NCI-H2227 (cell line): ENCODE measurements around the gene SLC10A7.

ENCODE experiments used
- DNase-seq: peaks from one replicate; lab custom pipeline; 2025; ENCODE audit not compliant: unreplicated experiment; lab: John Stamatoyannopoulos, UW

SLC10A7 gene

DNA sequence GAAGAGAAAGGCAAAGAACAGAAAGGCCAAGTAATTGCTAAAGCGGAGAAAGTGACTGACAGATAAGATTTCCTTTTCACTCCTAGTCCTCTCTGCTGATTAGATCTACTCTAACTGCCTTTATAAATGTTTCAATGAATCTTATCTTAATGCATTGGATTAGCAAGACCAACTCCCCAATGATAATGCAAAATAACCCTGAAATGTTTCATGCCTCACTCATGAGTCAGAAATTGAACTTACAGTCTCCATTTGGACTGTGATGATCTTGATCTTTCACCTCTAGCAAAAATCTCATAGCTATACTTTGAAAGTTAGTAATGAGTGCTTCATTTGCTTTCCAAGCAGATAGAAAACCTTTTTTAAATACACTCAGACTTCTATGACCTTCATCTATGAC, 26.5 kb downstream of the SLC10A7 start:
- DNase-seq: no peak

DNA sequence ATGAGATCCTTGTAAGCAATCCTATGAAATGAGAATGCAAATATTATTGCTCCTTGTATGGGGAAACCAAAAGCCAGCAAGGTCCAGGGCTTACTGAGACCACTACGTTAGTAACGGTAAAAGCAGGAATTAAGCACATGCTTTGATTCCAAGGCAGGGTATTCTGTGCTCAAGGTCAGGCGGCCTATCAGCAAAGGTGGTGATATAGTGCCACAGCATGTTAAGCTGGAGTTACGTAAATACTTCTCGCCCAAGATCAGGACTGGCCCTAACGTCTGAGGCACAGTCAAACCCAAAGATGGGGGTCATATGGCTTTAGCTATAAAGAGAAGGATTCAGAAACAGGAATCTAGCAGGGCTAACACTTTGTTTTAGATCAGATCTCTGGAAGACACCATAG, 27.6 kb downstream of the SLC10A7 start:
- DNase-seq: no peak

DNA sequence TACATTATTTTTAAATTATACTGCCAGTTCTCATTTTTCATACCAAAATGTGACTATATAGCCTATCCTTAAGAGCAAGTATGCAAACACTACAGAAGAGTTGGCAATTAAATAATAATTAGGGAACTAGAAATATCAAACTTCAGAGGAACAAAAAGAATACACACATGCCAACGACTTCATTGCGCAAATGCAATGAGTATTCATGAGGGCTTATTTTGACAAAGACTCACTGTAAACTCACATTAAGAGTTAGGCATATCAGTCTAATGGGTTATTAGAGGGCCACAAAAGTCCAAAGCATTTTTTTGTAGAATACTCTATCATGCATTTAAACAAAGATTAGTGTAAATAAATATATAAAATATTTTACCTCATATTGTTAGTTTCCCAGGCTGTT, 31.6 kb downstream of the SLC10A7 start:
- DNase-seq: no peak

DNA sequence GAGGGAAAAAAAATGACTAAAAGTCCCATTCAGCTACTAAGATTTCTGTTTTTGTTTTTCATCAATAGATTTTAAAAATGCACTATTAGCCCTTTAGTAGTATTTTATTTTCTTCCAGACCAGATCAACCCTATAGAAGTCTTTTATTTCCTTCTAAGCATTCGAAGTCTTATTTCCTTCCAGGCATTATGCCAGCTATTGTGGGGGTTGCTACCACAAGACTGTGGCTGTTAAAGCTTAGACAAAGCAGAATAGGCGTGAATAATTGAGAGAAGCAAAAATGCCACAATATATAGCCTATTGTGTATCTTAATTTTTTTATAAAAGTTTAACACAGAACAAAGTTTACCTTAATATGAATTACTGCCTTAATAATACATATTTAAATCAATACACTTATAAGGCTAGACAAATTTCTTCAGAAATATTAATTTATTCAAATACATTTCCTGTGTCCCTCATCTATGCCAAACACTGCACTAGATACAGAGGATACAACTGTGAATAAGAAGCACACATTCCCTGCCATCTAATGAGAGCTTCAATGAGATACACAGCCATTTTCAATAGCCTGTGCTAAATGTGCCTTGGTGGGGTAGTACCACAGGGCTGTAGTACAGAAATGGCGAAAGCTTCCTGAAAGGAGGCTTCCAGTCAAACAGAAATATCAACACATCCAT, 33.1 kb downstream of the SLC10A7 start:
- no peak for DNase-seq

DNA sequence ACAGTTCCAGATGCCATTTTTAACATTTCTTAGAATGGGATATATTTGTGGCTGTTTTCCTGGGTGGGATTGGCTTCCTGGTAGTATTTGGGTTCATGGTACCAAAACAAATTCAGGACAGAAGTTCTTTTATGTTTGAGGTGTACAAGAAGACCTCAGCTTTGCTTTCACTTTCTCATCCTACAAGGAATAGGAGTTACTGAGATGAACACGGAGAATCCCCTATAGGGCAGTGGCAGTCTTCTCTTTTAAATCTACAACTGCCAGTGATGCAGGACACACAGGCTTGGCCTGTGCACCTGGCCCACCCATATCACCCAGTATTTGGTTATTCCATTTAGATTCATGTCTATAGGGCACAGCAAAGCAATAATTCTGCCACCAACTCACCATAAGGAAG, 35.2 kb downstream of the SLC10A7 start:
- DNase-seq: no peak

DNA sequence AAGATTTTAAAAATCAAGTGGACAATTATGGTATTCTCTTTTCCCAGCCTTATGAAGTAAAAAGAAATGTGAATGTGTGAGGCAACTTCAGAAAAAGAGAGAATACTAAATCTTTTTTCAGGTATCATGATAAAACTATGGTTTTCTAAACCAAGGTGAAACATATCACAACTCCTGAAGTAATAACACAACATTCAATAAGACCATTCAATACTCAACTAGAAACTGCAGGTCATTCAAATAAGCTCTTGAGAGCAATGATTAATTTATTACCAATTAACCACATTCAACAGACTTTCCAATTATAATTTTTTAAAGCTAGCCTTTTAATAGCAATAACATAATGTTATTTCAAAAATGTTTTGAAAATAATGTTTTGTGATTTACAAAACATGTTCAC, 35.8 kb downstream of the SLC10A7 start:
- DNase-seq: no peak

DNA sequence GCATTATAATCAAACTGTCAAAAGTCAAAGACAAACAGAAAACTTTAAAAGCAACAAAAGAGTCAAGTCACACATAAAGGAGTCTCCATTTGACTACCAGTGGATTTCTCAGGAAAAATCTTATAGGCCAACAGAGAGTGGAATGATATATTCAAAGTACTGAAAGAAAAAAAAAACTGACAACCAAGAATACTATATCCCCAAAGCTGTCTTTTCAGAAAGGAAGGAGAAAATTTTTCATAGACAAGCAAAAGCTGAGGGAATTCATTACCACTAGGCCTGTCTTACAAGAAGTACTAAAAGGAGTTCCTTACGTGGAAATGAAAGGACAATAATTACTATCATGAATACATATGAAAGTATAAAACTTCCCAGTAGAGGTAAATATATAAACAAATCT, 39.0 kb downstream of the SLC10A7 start:
- DNase-seq: no peak

DNA sequence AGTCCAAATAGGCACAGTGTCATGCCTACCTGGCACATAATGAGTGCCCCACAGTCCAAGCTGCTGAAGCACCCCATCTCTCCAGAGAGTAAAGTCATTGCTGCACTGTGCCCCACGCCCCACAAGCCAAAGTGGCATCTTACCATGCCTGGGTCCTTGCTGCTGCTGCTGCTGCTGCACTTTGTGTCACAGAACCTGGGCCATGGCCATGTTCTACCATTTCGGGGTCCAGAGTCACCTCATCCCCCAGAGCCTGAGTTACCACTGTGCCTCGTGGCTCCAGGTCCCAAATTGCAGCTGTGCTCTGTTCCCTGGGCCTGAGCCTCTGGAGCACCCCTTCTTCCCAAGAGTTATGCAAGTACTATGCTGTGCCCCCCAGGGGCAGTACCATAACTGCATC, 40.5 kb downstream of the SLC10A7 start:
- DNase-seq: no peak

DNA sequence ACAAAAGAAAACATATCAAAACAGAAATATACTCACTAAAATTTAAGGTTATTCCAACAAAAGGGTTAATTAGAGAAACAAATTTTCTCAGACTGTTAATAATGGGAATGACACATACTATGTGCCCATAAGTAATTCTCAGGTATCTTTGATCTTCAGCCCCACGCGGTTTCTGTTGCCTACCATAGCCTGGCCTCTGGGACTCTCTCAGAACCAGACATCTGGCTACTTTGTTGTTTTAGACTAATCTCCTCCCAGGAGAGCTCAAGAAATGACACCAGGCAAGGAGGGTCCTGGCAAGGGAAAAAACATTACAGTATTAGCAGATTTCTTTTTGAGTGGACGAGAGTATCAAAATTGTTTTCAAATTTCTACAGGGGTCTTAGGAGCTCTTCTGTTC, 43.7 kb downstream of the SLC10A7 start:
- no peak for DNase-seq

DNA sequence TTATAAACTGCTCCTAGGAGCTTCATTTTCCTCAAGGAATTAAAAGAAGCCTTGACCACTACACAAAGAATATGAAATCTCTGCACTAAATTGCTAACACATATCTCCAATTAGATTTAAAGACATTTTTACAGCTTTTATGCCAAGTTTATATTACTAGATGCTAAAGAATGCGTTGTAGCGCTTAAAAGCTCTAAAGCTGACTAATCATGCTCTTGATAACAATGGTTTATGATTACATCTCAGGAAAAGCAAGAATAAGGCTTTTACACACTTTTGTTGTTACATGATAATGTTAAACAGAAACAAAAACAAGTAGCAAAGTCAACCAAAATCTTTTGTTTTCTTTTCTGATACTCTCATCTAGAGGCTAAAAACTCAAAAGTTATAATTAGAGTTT, 44.7 kb downstream of the SLC10A7 start:
- DNase-seq: no peak

DNA sequence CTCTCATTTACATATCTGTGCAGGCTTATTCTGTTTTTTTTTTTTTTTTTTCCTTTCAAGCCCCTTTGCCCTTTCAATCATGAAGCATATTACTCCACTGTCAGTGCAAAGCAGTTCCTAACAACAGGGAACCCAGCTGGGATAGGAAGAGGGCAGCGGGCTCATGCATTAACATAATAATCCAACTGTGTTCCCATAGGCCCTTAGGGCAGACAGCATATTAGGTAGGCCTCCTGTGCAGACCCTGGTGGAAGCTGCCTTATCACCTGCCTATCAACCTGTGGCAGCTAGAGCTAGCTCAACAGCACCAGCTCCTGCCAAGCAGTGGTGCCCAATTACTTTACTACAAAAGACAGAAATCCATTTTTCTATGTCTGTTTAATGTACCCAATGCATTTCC, 49.3 kb downstream of the SLC10A7 start:
- DNase-seq: no peak

DNA sequence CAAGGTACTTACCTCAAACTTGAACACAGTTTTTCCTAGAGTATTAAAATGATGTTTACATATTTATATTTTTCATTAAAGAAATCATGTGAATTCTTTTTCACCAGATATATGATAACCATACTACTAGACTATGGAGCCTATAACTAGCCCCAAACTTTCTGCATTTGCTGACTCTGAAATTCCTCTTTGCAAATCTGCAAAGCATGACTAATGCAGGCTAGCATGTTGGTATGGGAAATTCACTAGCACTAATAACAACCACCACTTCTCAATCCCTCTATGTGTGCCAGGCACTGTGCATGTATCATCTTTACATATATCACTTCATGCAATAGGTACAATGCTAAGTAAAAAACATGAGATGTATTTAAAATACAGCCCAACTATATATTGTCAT, 51.1 kb downstream of the SLC10A7 start:
- DNase-seq: no peak

DNA sequence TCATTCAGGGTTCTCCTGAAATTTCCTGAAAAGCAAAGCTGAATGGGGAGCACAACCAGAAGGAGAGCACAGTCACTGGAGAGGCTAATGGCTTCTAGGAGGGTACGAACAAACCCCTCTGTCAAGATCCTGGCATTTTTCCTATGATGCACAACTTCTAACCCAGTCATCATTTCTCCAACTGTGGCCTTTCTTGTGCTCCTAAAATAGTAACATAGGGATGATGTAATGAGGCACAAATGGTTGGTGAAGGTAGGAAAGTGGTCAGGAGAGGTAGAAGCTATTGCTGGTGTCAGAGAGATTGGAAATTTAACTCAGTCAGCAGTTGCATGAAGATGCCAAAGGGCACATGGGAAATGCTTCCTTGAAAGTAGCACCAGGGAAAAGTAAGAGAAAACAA, 52.7 kb downstream of the SLC10A7 start:
- DNase-seq: no peak

DNA sequence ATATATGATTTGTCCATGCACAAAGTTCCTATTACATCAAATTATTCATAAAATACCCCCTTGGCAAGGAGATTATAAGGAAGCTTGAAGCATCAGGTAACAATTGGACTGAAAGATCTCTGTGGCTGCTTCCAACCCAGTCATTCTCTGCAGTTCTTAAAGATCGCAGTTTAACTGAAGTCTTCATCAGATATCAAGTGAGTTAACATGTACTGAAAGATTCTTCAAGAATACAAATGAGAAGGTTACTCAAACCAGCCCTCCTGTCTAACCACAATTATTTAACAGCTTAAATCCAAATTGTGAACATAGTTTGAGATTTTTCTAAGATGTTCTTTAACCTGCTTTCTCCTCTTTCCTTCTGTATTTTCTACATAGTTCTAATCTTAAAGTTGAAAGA, 56.1 kb downstream of the SLC10A7 start:
- no peak for DNase-seq

DNA sequence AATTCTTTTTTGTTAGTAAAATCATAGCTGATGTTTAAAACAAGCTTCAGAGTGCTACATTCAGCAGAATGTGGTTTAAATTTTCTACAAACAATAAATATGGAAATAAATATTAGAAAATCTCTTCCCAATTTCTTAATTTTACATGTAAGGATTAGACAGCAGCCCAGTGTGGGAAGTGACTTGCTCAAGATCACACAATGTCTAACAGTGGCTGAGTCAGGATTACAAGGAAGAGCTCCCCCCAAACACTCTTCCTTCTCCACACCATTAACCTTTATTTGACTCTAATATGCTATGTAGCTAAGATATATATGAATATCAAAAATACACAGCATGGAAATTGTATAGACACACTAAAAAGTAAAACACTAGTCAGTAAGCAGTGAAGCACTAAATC, 59.5 kb downstream of the SLC10A7 start:
- DNase-seq: no peak

DNA sequence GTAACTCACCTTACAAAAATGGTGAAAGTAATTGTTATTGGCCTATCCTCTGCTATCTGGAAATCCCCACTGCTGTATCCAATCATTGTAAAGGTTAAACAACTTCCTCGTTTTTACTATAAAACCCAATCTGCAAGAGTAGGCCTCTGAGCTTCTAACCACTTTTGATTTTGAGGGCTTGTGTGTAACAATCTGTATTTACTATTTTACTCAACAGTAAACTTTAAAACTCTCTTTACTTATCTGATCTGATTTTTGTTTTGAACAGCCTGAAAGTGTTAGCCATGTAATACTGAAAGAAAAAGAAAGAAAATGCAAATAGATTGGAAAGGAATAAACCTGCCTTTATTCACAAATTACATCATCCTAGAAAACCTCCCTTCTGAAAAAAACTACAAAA, 63.1 kb downstream of the SLC10A7 start:
- DNase-seq: no peak

DNA sequence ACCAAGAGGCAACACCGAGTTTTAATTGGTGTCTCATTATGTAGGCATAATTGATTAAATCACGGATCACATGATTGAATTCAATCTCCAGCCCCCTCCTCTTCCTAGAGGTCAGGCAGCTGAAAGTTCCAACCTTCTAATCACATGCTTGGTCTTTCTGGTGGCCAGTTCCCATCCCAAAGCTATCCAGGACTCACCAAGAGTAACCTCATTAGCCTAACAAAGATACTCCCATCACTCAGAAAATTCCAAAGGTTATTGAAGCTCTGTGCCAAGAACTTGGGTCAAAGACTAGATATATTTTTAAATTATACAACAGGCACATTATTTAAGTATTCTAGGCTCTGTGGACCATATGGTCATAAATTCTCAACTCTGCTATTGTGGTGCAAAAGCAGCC, 65.1 kb downstream of the SLC10A7 start:
- no peak for DNase-seq

DNA sequence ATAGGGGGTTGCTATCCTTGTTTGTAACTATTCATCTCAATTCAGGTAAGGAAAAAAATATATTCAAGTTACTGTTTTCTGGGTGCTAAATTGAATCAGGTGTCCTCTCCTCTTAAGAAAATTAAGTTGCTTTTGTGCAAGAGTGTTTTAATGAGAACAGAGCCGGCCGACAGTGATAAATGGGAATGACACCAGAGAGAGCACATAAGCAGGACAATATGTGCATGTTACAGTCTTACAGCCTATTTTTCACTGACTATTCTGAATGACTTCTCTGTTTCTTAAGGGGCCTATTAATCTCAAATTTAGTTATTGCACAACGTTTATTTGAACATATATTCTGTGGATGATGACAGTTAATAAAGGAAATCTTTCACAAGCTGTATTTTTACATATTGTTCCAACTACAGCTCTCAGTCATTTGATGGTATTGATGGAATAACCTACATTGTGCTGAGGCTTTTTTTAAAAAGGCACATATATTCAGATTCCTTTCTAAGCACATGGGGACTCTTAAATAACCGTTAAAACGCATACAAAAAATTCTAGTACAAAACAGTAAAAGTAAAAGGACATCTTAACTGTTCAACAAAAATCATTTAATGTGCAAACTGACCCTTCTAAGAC, 68.4 kb downstream of the SLC10A7 start:
- DNase-seq: no peak

DNA sequence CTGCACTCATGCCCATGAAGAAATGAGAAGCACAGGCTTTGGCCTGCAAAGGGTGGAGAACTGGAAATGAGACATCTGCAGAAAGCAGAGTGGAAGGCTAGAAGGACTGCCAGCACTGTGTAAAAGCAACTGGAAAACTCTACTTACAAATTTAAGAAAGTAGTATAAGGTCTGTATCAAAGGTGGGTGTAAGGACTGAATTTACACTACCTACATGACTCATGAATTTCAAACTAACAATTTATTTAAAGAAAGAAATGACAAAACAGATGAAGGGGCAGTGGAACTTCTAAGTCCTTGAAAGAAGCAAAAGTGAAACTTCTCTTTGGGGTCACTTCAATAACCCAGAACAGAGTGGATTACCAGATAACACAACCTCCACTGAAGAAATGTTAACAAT, 71.2 kb downstream of the SLC10A7 start:
- DNase-seq: no peak

DNA sequence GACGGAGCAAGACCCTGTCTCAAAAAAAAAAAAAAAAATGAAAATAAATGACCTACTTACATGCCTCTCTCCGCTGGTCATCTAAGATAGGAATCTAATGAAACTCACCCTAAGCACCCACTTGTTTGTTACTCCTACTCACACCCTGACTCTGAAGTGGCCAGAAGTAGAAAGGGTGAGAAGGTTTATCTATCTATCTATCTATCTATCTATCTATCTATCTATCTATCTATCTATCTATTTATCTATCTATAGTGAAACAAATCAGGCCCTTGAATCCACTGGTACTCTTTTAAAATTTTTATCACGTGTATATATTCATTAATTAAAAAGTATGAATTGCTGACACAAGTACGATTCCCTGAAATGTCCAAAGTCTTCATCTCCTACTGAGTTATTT, 75.2 kb downstream of the SLC10A7 start:
- no peak for DNase-seq

DNA sequence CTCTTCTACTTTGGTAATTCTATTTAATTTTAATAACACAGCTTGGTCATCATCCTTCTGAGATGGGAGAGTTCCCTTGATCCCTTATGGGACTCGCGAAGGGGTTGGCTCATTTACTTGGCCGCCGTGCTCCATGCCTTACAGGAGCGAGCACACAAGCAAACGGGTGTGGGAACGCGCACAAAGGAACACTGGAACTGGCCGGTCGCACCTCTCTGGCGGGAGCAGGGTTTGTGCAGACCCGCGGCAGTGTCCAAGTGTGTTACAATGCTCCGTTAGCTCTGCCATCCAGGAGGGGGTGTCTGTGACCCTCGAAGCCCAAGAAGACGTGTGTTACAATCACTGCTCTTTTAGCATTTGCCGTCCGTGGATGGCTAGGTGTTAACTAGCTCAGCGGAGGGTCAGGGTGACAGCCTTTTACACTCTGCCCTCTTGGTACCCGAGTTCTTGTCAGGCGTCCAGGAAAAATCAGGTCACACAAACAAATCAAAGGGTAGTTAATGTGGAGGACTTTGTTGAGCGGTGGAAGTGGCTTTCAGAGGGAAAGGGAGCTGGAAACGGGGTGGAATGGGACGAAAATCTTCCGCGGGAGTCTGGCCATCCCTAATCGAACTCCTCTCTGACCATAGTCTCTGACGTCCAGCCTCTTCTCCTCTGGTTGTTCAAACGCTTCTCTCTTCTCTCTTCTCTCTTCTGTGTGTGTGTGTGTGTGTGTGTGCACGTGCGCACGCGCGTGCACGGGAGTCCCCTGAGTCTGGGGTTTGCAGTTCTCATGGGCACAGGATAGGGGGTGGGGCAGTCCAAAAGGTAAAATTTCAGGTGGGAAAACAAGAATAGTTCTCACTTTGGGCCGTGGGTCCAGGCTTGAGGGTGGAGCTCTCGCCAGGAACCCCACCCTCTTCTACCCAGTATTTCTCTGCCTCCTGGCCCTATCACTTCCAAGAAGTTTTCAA, 76.3 kb downstream of the SLC10A7 start:
- no peak for DNase-seq

DNA sequence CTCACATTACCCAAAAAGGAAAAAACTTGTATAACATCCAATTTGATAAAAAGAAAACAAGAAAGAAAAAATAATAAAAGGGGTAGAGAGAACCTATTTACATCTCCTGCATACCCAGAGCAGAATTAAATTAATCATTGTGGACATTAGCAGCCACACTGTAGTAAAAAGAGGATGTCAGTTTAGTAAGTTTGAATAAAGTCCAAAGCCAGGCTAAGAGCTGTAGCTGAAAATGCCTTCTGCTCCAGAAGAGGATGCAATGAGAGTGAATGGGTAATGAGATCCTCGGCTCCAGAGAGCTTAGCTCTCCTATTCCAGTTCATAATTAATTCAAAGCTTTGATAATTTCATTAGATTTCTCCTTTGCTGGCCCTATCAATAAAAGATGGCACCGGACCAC, 78.2 kb downstream of the SLC10A7 start:
- no peak for DNase-seq
